Putamen (tissue), 1 donor: ENCODE measurements around the gene ROBO1.
"Not testable (repeated sequence)": the region's sequence is repeated elsewhere in the genome, so short reads cannot be mapped to it uniquely, and the experiment has no call there.

Source experiments
- DNase-seq: peaks from one replicate; pipeline ENCODE4 v3.0.0-alpha.2; 2016; ENCODE audit warnings: low spot score

ROBO1 gene

GRCh38 chr3:79369306-79369705, 398.5 kb downstream of the ROBO1 start:
- no peak for DNase-seq

GRCh38 chr3:79368403-79368802, 399.4 kb downstream of the ROBO1 start:
- DNase-seq: no peak

GRCh38 chr3:79367803-79368202, 400.0 kb downstream of the ROBO1 start:
- DNase-seq: no peak

GRCh38 chr3:79367066-79367465, 400.7 kb downstream of the ROBO1 start:
- DNase-seq: no peak

DNA sequence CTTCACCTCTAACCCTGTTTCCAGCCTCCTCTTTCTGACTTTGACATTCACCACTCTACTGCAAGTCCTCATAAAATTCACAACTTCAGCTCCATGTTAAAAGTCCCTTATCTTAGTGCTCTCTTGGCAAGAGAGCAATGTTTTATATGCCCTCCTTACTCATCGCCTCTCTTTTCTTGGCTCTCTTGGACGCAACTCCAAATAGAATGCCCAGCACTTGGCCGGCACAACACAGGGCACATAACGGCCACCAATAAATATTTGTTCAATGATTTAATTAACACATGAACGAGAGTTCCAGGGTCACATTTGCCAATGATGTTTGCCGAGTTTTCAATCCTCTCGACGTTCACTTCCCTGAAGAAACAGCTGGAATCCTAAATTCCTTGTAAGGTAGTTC, 401.4 kb downstream of the ROBO1 start:
- no peak for DNase-seq

- no peak for DNase-seq
These were observed 403.0 kb downstream of the ROBO1 start for GRCh38 chr3:79364784-79365183.

DNA sequence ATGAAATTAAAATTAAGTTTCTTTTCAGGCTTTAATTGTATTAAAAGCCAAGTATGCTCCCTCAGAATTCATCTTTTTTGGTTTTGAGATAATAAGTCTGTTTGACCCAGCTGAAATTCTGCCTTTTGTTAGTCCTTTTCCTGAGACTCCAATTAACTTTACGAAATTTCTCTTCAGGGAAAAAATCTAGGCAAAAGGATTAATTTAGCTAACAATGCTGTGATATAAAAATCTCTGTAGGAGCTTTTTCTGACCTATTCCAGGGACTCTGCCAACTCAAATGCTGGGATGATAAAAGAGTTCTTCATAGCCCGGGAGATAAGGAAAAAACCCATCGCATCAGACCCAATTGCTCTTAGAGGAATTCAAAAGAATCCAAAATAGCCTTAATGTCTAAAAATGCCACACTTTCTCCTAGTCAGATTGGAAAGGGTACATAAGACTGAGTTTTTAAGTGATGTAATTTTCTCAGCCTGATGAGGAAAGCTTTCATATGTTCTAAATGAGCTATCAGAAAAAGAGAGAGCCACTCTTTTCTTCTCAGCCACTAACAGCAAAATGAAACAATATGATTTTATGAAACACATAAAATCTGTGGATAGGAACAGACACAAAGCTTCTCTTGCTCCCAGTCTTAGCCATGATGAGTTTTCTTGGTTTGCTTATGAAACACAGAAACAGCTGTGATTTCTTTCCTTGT, 405.1 kb downstream of the ROBO1 start:
- no peak for DNase-seq

DNA sequence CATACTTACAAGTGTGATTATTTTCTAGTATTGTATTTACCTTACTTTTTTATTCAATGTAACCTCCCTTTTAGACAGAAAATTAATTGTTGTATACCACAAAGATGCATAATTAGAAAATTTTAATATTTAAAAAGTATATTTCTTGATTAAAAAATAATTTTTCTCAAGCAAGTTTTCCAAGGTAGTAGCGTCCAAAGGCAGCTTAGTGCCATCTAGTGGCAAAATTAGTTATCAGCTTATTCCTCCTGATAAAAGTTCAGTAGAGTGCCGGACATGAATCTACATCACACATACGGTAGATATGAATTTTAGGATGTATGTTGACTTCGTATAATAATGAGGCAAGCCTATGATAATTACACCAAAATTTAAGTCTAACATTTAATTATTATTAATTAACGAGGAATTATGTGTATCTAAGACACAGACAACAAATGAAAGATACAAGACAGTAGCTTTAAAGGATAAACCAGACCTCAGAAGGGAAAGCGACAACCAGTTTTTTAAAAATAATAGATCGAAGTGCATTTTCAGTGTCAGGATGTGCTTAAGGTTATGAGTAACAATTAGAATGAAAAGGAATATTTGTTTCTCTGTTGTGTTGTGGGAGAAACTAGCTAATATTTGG, 405.9 kb downstream of the ROBO1 start:
- DNase-seq: peak; percentile 17

GRCh38 chr3:79358327-79358726, 409.5 kb downstream of the ROBO1 start:
- no peak for DNase-seq

GRCh38 chr3:79354179-79354688, 413.6 kb downstream of the ROBO1 start:
- DNase-seq: no peak

- no peak for DNase-seq
These were observed 416.1 kb downstream of the ROBO1 start for GRCh38 chr3:79351699-79352098.

DNA sequence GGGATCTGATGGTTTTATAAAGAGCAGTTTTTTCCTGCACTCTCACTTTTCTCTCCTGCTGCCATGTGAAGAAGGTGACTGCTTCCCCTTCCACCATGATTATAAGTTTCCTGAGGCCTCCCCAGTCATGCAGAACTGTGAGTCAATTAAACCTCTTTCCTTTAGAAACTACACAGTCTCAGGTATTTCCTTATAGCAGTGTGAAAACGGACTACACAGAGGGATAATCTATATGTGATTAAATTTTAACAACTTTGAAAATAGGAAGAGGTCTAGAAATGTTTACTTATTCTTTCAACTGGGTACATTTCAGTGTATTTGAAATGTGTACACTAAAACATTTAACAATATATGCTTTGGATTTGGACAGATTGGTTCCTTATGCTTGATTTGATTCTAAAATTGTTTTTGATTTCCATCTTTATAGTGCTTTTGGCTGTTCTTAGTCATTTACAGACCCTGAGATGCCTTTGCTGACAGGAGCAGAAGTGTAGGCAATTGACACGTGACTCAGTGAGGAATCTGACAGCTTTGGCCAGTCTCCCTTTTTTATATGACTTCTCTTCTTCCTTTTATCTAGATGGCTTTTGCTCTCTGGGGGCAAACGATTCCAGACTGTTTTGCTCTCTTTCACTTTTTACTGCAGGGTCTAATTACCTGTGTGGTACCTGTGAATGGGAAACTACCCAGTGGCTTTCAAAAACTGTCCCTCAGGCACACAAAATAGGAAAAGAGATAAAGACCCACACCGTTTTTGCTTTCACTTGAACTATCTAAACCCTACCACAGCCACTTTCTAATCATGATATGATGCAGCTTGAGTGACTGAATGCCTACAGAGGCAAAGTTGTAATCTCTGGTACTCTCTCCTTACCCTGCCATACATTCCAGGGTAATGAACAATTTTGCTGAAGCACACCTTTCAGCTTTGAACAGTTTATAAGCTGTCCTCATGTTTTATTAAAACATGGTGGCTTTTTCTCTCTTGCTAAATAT, 422.6 kb downstream of the ROBO1 start:
- DNase-seq: no peak

- no peak for DNase-seq
These were observed 425.8 kb downstream of the ROBO1 start for GRCh38 chr3:79341961-79342360.

- no peak for DNase-seq
These were observed 428.0 kb downstream of the ROBO1 start for GRCh38 chr3:79339846-79340245.

- no peak for DNase-seq
These were observed 430.0 kb downstream of the ROBO1 start for GRCh38 chr3:79337798-79338197.

- peak; percentile 51 for DNase-seq
These were observed 438.6 kb downstream of the ROBO1 start for GRCh38 chr3:79329154-79329553.

DNA sequence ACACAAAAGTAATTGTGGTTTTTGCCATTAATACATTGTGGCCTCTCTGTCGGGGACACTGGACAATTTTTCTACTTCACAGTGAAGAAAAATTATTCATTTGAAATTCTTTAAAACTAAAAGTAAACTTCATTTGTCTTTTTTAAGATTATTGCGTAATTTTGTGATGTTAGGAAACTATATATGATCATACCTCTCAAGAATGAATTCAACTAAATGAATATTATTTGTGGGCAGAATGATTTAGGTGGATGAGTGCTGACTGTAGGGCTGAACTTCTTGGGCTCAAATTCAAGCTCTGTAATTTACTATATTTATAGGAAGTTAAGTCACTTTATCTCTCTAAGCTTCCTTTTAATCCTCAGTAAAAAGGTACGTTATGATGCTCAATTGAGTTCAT, 441.2 kb downstream of the ROBO1 start:
- DNase-seq: no peak

DNA sequence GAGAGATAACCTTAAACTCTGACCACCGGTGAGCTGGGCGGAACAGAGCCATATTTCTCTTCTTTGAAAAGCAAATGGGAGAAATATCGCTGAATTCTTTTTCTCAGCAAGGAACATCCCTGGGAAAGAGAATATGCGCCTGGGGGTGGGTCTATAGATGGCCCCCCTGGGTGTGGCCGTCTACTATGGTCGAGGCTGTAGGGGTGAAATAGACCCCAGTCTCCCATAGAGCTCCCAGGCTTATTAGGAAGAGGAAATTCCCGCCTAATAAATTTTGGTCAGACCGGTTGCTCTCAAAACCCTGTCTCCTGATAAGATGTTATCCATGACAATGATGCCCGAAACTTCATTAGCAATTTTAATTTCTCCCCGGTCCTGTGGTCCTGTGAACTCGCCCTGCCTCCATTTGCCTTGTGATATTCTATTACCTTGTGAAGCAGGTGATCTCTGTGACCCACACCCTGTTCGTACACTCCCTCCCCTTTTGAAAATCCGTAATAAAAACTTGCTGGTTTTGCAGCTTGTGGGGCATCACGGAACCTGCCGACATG, 441.9 kb downstream of the ROBO1 start:
- not testable (repeated sequence) for DNase-seq

- no peak for DNase-seq
These were observed 450.0 kb downstream of the ROBO1 start for GRCh38 chr3:79317551-79318518.

- DNase-seq: no peak
These were observed 452.8 kb downstream of the ROBO1 start for GRCh38 chr3:79314962-79315361.

DNA sequence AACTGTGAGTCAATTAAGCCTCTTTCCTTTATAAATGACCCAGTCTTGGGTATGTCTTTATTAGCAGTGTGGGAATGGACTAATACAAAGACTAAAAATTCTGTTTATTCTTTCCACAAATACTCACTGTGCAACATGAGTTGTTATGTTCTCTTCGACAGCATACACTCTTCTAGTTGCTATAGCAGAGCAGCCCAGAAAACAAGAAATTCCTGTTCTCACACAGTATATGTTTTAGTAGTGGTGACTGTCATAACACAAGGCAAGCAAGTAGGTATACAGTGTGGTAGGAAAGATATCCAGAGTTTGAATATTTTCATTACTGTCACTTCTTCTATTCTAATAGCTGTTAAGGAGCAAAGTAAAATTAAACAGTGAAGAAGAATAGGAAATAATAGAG, 453.3 kb downstream of the ROBO1 start:
- DNase-seq: no peak
